ENCODE measurements around the gene PRG3.
"Not testable (repeated sequence)": the region's sequence is repeated elsewhere in the genome, so short reads cannot be mapped to it uniquely, and the experiment has no call there.

Gene PRG3

DNA sequence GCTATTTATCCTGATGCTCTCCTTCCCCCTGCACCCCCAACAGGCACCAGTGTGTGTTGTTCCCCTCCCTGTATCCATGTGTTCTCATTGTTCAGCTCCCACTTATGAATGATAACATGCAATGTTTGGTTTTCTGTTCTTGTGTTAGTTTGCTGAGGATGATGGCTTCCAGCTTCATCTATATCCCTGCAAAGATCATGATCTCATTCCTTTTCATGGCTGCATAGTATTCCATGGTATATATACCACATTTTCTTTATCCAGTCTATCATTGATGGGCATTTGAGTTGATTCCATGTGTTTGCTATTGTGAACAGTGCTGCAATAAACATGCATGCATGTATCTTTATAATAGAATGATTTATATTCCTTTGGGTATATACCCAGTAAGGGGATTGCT lies 19.5 kb downstream of the PRG3 start:
- DNase-seq (ENCODE audit: low read depth in 2 of 2, low spot score in 1 of 2): not testable (repeated sequence)

DNA sequence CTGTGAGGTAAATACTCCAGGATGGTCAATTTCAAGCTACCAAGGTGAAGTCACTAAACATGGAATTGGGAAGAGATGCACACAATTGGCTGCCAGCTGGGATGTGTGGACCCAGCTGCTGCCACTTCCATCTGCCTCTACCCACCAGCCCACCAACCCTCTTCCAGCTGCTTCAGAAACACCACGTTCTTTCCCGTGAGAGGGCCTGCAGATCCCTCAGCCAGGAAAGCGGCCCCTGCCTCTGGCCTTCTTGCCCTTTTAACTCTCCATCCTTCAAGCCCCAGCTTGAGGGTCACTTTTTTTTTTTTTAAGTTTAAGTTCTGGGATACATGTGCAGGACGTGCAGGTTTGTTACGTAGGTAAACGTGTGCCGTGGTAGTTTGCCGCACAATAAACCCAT lies 20.0 kb downstream of the PRG3 start:
- no peak for DNase-seq (ENCODE audit: low read depth in 2 of 2, low spot score in 1 of 2)

DNA sequence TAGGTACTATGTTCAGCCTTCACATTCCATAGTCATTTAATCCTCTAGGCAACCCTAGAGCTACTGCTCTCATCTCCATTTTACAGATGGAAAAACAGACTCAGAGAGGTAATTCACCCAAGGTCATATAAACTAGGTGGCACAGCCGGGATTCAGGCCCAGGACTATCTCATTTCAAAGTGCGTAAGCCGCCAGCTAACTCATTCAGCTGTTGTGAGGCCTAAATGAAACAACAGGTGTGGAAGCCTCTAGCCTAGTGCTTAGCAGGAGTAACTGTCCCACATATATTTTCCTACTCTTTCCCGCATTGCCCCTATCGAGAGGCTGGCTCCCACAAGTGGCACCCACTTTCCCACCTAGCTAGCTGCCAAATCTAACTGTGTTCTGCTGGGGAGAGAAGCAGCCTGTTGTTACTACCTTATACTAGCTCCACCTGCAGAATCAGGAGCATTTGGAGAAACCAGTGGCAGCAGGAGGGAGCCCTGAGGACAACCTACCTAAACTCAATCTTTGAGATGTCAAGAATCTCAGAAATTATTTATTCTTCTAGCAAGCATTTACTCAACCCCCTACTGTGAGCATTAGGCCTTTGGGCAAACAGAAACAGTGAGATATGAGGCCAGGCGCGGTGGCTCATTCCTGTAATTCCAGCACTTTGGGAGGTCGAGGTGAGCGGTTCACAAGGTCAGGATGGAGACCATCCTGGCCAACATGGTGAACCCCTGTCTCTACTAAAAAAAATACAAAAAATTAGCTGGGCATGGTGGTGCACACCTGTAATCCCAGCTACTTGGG lies 20.9 kb downstream of the PRG3 start:
- no peak for DNase-seq (ENCODE audit: low read depth in 2 of 2, low spot score in 1 of 2)

DNA sequence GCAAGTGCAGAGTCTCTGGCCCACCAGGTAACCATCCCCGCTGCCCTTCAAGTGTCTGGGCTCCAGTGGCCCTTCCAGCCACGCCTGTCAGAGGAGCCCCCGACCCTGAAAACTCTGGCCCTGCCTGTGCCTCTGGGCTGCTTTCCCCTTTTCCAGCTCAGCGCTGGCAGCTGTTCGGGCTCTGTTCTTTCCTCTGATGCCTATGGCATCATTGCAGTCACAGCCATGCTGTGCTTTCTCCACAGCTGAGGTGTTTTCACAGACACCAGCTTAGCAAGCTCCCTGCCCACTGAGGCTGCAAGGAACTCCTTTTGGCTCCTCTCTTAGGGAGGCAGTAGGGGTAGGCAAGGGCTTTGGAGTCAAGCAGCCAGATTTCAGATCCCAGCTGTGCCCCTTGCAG lies 21.6 kb downstream of the PRG3 start:
- DNase-seq (ENCODE audit: low read depth in 2 of 2, low spot score in 1 of 2): no peak

DNA sequence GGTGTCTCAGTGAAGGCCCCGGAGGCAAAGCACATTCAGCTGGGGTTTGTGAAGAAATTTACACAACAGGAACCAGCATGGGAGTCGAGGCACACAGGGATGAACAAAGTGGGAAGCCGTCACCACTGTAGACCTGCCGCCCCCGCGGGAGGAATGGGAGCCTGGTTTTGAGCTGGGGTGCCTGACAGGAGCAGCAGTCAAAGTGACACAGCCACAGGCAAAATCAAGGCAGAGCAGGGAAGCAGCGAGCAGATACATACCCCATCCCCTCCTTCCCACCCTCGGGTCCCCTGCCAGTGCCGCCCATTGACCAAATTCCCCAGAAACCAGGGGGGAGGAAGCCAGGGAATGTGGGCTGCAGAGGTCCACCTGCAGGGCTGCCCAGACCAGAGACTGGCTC lies 22.0 kb downstream of the PRG3 start:
- no peak for DNase-seq (ENCODE audit: low read depth in 2 of 2, low spot score in 1 of 2)

DNA sequence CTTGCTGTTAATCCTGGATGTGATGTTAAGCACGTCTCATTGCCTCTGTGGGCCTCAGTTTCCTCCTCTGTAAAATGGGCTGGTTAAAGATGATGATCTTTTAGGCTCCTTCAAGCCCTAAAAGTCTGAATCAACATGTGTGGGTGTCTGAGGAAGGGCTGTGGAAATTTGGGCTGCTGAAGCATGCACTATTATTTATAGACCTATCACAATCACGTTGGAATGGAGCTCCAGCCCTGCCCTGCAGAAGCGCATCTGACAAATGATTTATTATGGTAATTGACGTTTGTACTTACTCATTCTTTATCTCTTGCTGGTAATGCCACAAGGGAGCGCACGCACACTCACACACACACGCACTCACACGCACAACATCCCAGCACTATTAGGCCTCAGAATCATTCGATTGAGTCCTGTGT lies 22.4 kb downstream of the PRG3 start:
- DNase-seq (ENCODE audit: low read depth in 2 of 2, low spot score in 1 of 2): no peak

DNA sequence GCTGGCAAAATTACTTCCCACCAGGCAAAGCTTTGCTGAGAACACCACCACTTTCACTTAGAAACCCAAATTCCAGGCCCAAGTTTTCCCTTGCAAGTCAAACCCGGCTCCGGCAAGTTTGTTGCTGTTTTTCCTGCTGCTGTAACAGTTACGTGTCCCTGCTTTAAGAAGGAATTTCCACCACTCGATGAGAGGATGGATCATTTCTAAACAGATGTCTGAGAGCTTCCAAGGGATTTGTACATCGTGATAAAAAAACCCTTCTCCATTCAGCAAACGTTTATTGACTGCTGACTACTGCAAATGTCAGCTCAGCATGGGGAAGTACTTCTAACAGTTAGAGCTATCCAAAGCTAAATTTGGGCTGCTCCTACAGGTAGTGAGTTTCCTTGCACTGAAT lies 23.1 kb downstream of the PRG3 start:
- no peak for DNase-seq (ENCODE audit: low read depth in 2 of 2, low spot score in 1 of 2)

DNA sequence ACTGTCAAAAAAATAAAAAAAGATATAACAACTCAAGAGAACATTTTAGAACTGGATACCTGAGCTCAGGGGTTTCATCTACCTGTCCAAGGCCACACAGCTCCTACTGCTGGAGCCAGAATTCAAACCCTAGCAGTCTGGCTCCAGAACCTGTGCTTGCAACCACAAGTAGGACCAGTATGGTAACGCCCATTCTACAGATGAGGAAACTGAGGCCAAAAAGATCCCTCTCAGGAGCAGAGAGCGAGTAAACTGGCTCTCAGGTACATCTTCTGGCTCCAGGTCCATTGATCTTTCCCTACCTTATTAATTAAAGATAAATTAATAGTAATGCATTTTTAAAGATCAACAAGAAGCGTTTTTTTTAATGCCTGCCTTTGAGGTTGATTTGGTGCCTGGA lies 23.6 kb downstream of the PRG3 start:
- DNase-seq (ENCODE audit: low read depth in 2 of 2, low spot score in 1 of 2): no peak

DNA sequence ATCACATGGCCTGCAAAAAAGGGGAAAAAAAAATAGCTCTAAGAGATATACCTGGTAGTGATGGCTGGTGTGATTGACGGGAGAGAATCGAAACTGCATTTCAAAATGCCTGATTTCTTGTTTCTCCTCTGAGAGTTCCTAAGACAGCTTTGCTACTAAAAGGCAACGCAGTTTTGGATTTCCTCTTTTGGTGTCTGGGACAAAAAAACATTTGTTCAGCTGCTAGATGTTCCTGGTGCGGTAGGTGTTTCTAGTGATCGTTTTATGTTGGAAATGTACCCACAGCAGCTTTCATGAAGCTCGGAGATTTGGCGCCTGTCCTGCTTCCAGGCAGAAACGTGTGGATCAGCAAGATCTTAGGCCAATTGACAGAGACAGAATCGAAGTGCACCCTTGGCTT lies 24.7 kb downstream of the PRG3 start:
- DNase-seq (ENCODE audit: low read depth in 2 of 2, low spot score in 1 of 2): no peak

DNA sequence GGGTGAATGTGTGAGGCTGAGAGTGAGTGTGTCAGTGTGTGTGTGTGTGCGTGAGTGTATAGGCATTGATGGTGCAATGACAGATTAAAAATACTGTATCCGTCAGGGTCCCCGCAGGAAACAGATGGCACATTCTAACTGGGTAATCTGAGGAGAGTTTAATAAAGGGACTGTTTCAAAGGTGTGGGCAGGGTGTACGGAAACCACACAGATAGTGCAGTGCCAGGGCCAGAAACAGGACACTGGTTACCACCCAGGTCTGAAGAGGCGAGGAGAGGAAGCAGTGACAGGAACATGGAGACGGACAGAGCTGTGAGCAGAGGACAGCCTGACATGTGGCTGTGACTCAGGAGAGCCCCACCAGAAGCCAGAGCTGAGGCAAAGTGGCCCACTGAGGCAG lies 26.3 kb downstream of the PRG3 start:
- no peak for DNase-seq (ENCODE audit: low read depth in 2 of 2, low spot score in 1 of 2)

DNA sequence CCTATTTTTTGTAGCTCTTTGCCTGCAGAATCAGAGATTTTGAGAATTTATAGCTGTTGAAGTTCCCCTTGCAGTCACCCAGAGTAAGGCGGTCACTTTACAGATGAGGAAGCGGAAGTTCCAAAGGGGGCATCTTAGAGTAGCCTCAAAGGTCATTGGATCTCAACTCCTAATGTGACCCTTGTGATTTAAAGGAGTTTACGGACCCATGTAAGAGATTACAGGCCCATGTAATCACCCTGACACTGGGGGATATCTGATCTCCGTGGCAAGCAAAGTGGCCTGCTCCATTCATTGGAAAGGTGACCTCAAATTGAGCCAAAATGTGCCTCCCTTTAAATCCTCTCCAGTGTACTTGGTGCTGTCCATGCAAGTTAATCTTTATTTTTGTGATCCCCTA lies 27.1 kb downstream of the PRG3 start:
- DNase-seq (ENCODE audit: low read depth in 2 of 2, low spot score in 1 of 2): no peak

DNA sequence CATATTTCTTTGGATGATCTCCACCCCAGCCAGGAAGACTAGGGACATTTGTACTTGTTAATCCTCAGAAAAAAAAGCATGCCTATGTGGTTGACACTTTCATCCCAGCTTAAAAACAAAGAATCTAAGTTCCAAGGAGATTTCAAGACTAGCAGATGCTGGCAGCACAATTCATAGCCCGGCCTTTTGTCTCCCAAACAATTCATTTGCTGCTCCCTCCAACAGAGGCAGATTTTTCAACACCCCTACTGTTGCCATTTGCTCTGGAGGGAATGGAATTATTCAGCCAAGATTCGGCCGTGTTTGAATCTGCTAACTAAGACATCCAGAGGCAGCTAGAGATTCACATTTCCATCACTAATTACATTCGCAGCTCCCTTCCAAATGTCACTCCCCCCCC lies 27.5 kb downstream of the PRG3 start:
- no peak for DNase-seq (ENCODE audit: low read depth in 2 of 2, low spot score in 1 of 2)

DNA sequence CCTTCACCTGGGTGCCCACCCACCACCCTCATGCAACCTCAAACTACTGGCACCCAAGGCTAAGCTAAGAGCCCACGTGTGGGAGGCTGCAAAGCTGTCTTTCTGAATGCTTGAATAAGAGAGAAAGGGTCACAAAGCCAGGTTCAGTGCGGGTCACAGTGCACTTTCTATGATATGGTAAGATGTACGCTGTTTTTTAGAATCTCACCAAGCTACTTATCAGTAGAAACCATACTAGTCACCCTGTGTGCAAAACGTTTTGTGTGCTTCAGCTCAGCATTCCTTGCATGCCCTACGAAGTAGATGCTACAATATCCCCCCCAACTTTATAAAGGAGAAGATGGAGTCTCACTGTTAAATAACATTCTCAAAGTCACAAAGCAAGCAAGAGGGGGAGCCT lies 27.9 kb downstream of the PRG3 start:
- no peak for DNase-seq (ENCODE audit: low read depth in 2 of 2, low spot score in 1 of 2)

DNA sequence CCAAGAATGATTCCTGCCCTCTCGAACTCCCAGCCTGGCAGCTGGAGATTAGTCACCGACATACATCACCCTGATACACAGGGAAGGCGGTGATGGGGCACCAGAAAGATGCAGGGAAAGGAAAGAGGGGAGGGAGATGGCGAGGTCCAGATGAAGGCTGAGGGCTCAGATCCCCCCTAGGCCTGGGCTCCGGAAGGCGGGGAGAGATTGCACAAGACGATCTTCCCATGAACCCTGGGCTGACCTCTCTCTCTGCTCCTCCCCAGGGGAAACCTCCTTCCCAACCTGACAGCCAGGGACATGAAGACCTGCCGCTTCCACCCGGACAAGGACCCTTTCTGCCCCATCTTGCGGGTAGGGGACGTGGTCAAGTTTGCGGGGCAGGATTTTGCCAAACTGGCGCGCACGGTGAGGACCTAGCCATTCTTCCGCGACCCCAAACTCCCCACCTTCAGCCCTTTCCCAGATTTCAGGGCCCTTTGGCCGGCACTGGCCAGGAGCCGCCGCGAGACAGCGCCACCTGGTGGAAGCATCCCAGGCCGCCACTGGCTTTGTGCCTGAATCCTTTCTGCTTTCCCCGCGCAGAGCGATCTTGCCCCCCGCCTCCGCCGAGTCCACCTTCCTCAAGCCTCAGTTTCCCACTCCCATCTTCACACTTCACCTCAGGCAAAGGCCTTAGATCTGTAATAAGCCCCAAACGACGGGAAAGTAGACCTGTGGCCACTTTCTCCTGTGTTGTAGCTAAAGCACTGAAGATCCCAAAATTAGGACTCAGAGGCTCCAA lies 31.3 kb downstream of the PRG3 start:
- DNase-seq (ENCODE audit: low read depth in 2 of 2, low spot score in 1 of 2): peak; percentile 17 to 49

DNA sequence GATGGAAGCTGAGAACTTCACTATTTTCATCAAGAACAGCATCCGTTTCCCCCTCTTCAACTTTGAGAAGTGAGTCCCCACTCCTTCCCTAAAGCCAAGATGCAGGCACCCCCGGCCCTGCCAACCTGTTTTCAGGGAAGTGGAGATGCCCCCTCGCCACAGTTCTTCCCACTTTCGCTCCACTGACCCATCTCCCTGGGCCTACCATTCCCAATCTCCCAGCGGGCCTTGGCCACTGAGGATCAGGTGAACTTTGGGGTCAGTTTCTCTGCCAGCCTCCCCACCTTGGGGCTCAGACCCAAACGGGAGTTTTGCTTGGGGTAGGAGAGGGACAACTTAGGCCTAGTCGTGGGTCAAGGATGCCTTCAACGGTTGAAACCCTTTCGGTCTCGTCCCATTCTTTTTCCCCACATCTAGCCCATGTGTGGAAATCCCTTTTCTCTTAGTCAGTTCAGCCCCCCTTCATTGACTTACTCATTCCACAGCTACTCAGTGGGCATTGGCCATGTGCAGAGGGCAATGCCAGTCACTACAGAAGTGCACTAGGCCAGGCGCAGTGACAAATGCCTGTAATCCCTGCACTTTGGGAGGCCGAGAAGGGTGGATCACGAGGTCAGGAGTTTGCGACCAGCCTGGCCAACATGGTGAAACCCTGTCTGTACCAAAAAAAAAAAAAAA lies 32.2 kb downstream of the PRG3 start:
- DNase-seq (ENCODE audit: low read depth in 2 of 2, low spot score in 1 of 2): no peak

DNA sequence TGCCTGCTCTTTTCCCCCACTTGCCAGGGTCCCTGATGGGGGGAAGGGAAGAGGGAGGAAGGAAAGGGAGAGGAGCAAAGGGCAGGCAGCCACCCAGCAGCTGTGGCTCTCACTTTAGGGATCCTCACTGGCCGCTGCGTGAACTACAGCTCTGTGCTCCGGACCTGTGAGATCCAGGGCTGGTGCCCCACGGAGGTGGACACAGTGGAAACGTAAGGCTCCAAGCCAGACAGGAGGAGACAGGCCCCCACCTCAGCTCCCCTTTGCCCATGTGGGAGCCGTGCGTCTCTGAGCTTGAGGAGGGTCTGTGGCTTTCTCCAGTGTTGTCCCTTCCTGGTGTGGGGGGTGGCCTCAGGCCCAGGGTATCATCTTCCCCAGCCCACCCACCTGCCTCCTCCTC lies 32.9 kb downstream of the PRG3 start:
- DNase-seq (ENCODE audit: low read depth in 2 of 2, low spot score in 1 of 2): no peak

DNA sequence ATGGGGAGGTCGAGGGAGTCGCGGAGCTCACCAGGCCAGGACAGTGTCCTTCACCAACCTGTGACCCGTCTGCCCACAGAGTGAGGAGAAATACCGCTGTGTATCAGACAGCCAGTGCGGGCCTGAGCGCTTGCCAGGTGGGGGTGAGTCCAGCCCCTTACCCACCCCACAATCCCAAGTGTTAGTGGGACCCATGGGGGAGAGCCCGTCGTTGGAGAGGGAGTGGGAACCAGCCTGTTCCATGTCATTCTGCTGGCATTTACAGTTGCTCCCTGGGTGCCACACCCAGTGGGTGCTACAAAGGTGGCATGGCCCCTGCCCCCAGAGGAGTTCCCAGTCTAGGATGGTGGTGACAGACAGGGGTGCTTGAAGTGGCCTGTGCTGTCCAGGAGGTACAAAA lies 33.6 kb downstream of the PRG3 start:
- no peak for DNase-seq (ENCODE audit: low read depth in 2 of 2, low spot score in 1 of 2)

DNA sequence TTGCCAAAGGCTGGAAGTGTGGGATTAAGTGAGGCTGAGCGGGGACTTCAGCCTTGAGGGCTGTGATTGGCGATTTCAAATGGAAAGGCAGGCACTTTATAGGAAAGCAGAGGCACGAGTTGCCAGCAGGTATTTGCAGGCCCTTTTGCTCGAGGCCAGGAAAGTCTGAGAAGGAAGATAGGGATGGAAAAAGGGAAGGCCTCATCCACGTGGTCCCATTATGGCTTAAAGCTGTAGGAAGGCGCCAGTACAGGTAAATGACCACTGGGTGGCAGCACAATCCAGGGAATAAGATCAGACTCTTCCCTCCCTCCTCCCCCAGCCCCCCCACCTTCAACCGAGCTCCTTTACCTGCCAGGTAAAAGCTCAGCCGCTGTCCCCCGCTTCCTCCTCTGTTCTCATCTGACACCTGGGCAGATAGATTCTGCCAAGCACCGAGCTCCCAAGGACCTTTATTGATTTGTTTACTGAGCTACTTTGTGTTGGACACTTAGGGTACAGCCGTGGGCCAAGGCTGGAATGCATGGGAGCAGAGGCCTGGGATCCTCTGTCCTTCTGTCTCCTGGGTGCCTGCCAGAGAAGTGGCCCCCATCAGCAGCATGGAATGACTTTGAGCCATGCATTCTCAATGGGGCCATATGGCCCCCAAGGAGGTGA lies 35.3 kb downstream of the PRG3 start:
- peak; percentile 42 to 64 for DNase-seq (ENCODE audit: low read depth in 2 of 2, low spot score in 1 of 2)

DNA sequence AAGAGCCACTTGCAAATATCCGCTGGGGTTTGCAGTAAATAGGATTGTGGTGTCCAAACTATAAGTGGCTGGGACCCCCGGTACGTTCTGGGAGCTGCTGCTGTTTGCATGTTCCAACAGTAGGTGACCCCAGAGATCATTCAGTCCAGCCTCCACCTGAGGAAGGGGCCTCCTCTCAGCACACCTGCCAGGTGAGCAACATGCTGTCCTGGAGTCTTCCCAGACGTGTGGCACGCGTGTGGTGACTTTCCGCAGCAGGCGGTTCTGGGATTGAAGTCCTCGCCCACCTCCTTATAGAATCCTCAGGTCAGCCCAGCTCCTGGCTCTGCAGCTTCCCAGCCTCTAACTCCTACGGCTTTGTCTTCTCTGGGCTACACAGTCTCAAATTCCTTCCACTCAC lies 36.1 kb downstream of the PRG3 start:
- no peak for DNase-seq (ENCODE audit: low read depth in 2 of 2, low spot score in 1 of 2)

DNA sequence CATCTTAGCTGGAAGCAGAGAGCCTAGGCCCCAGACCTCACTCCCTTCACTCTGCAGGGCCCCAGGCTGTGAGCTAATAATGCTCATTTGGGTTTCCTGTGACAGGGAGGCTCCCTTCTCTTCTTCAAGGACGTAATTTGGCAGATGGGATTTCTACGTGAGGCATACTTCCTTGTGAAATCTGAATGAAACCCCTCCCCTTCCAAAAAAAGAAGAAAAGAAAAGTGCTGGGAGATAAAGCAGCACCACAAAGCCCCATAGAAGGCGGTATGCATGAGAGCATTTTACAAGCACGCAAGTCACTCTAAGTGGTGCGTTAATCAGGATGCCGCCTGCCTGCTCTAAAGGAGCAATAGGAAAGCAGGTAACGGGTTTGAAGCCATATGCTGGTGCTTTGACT lies 37.1 kb downstream of the PRG3 start:
- DNase-seq (ENCODE audit: low read depth in 2 of 2, low spot score in 1 of 2): no peak

DNA sequence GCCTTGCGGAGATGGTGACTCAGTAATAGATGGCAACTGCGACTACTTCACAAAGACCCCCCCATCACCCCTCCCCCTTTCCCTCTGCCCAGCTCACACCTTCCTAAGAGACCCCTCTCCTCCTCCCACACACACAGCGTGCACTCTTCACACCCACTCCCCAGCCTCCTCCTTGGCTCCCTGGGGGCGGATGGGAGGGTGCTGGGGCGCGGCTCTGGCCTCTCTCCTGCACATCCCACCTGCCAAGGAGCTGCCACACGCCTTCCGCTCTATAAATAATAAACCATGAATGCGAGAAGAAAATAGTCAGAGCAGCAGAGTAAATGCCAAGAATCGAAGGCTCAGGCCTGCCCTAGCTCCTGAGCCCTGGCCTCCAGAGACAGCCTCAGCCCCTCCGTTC lies 38.2 kb downstream of the PRG3 start:
- no peak for DNase-seq (ENCODE audit: low read depth in 2 of 2, low spot score in 1 of 2)
